Heart right ventricle (tissue), 16 donors: ENCODE measurements around the gene PSG11. TPM values are rescaled to one million over a fixed set of nuclear protein-coding genes. Genes with fewer than 3 reads are reported as not detected.
"Not testable (repeated sequence)": the region's sequence is repeated elsewhere in the genome, so short reads cannot be mapped to it uniquely, and the experiment has no call there.

Source experiments
- ATAC-seq, 8 donors: fragments of 200-7000 bp; cut with Tn5 transposase; one replicate each; pipeline ENCODE4 v1.9.1; 2020; ENCODE audit warnings: mild to moderate bottlenecking in 8 of 8, moderate library complexity in 8 of 8, moderate number of reproducible peaks in 1 of 8
- DNase-seq, 2 donors: peaks; one replicate each; pipeline ENCODE4 v3.0.0-alpha.2; 2020
- H3K27ac ChIP-seq, 10 donors: fragments of 200-600 bp; sonication (generic) in 2 of 10; one replicate each; pipeline versions ENCODE4 v1.5.0 to v1.8.0; 2020 to 2022; ENCODE audit warnings: mild to moderate bottlenecking in 3 of 10
- H3K27me3 ChIP-seq, 7 donors: fragments of 200-600 bp; one replicate each; pipeline ENCODE4 v1.8.0; 2021 to 2022; ENCODE audit warnings: mild to moderate bottlenecking in 2 of 7
- H3K36me3 ChIP-seq, 9 donors: fragments of 200-600 bp; sonication (generic) in 1 of 9; one replicate each; pipeline versions ENCODE4 v1.5.0 to v1.8.0; 2020 to 2022; ENCODE audit warnings: mild to moderate bottlenecking in 2 of 9
- H3K4me1 ChIP-seq, 9 donors: fragments of 200-600 bp; sonication (generic) in 1 of 9; one replicate each; pipeline versions ENCODE4 v1.5.0 to v1.8.0; 2020 to 2022; ENCODE audit warnings: mild to moderate bottlenecking in 4 of 9
- H3K4me3 ChIP-seq, 10 donors: fragments of 200-600 bp; sonication (generic) in 2 of 10; one replicate each; pipeline versions ENCODE4 v1.5.0 to v1.8.0; 2020 to 2022; ENCODE audit warnings: mild to moderate bottlenecking in 7 of 10, moderate library complexity in 2 of 10
- H3K9me3 ChIP-seq, 11 donors: fragments of 200-600 bp in 10 of 11; sonication (generic) in 2 of 11; one replicate each; pipeline versions ENCODE4 v1.5.0 to v1.8.0; 2013 to 2022; ENCODE audit warnings: mild to moderate bottlenecking in 2 of 11, control low read depth in 1 of 11, moderate library complexity in 1 of 11
- WGBS, 2 donors: extraction: QIAGEN DNeasy Blood & Tissue Kit; methylation state at CpG; one replicate each; pipeline ENCODE4 v1.1.7; 2013; ENCODE audit warnings: inconsistent platforms in 1 of 2; 5-methylcytosine and 5-hydroxymethylcytosine counted together
- intact Hi-C, 10 donors: fragments of 100-400 bp; cut with DNase I; formaldehyde crosslinking; loops; one replicate each; pipeline versions ENCODE4 v1.11.1 to v1.14.2; 2022
- long read RNA-seq, 3 donors: library from polyadenylated mRNA; unstranded; transcript quantifications; one replicate each; pipeline ENCODE4 v2.0.0, GENCODE V29; 2020 to 2021
- polyA plus RNA-seq, 2 donors: library from polyadenylated mRNA; stranded (reverse); fragments of 200-250 nt; gene quantifications; one replicate each; pipeline ENCODE4 v1.2.3, GENCODE V29; 2013
- total RNA-seq, 10 donors: library from RNA; stranded (reverse); fragmentation: NEBNext Ultra II Directional in 3 of 10; extraction: Animal tissue kit (Norgen Biotek cat#: 25700) in 3 of 10; gene quantifications; one replicate each; pipeline versions ENCODE4 v1.2.1 to v1.2.4, GENCODE V29; 2021 to 2023
- donor health status: Arrhythmogenic right ventricular cardiomyopathy.
- donor health status: ischemic (EF 13 %, LVEDD 7.1; RV severe dilation, severe dysfunction).
- donor health status: healthy with polysubstance abuse.
- donor health status: DM: no; HTN: yes; CAD: no.
- donor health status: DM: no; HTN: no; CAD: no.
- donor health status: ischemic (EF 25% LVEDD 6.9; RV normal size, moderate dysfunction).
- donor health status: ischemic (EF 25% LVEDD 5.7; RV mildly dilated, moderate dysfunction).
- donor health status: healthy.
- donor health status: DM: yes; HTN: yes; CAD: no.
- donor health status: Ischemic cardiomyopathy.
- donor health status: ischemic (EF 35%, LVEDD 5.7; RV mildly dilated, moderate dysfunction).
- donor health status: nonischemic (EF 11% LVEDD 7.7; RV severe dilation, severe dysfunction).
- donor health status: DM: yes; HTN: yes; CAD: no.
- donor health status: PGD.
- donor health status: ischemic (EF 29% LVEDD 5.4; RV normal size, mild dysfunction).
- donor health status: nonischemic (EF 23%, LVEDD 6.1; RV moderate dilation, normal function).

The PSG11 gene
- total RNA-seq = not detected
- not detected for polyA plus RNA-seq
- long read RNA-seq, donor 1 = 0 reads
- long read RNA-seq, donor 2 = 0 reads
- long read RNA-seq, donor 3 = 0 reads

DNA sequence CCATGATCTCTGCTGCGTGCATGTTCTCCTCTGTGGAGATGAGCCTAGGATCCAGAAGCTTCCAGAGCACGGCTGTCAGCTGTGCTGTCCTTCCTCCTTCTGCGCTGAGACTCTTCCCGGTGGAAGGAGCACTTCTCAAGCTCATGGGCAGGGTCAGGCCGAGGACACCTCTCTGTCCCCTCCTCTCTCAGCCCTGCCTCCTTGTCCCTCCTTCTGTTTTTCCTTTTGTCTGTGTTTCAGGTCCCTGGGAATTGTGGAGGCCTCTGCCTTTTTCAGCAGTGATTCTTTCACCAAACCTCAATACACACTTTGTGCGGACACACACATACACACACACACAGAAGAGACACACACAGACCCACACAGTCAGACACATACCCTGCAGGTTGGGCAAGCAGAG lies at the start of gene PSG11:
TSS of gene PSG11 (minus strand) at position 101 of the 400 bp plus-strand sequence. CDS start at position 4, 97 bp downstream.
- DNase-seq, H3K36me3 ChIP-seq, H3K27me3 ChIP-seq, ATAC-seq, intact Hi-C loops, H3K4me3 ChIP-seq, H3K4me1 ChIP-seq, H3K9me3 ChIP-seq, H3K27ac ChIP-seq: not testable (repeated sequence)
- 75 to 82% methylated on average over 6 of the region's 6 CpGs for WGBS, 2 donors

DNA sequence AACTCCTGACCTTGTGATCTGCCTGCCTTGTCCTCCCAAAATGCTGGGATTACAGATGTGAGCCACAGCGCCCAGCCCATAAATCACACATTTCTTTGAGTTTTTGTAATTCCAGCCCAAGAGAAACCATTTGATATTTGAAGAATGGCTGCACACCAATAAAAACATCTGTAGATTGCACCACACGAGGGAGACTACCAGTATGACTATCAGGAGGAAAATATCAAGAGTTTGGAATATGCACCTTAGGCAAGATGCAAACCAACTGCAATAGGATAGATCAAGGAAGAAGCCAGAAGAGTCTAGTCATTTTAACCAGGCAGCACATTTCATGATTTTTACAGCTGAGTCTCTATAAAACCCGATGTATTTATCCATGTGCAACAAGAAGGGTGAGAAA lies 36.1 kb upstream of the PSG11 start:
- H3K36me3 ChIP-seq, intact Hi-C loops, H3K27me3 ChIP-seq, H3K27ac ChIP-seq, H3K9me3 ChIP-seq, DNase-seq, ATAC-seq, H3K4me1 ChIP-seq, H3K4me3 ChIP-seq: not testable (repeated sequence)
- WGBS, 2 donors = 70% methylated on average over 3 of the region's 3 CpGs

DNA sequence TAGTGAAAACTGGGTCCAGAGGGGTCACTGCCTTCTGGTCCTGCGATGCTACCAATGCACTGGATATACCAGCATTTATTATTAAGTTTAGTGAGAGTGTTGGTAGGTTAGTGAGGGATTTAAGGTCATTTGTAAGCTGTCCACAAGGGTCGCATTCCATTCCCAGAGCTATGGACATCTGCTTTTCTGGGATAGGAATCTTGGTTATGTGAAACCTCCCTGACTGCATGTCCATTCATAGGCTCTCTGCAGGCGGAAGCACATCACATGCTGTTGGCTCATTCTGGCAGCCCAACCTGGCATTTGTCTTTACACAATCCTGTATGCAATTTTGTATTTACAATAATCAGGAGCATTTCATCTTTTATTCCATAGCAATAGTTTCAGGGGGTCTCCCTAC lies 35.1 kb upstream of the PSG11 start:
- H3K36me3 ChIP-seq, H3K9me3 ChIP-seq, ATAC-seq, H3K4me1 ChIP-seq, H3K27me3 ChIP-seq, H3K4me3 ChIP-seq, H3K27ac ChIP-seq, DNase-seq, intact Hi-C loops: not testable (repeated sequence)
- WGBS, 2 donors = 58 to 71% methylated on average over 3 of the region's 3 CpGs

GRCh38 chr19:43060254-43060653 lies 34.0 kb upstream of the PSG11 start:
- peaks cover 0 to 16% (median 0%) of the 10 kb centered on the region in 11 donors for H3K9me3 ChIP-seq
- H3K4me1 ChIP-seq, DNase-seq, ATAC-seq, intact Hi-C loops, H3K36me3 ChIP-seq, H3K27ac ChIP-seq, H3K4me3 ChIP-seq, H3K27me3 ChIP-seq: not testable (repeated sequence)
- 61 to 67% methylated on average over 3 of the region's 3 CpGs for WGBS, 2 donors

- ATAC-seq, H3K4me1 ChIP-seq, H3K27ac ChIP-seq, intact Hi-C loops, H3K4me3 ChIP-seq, H3K27me3 ChIP-seq, DNase-seq, H3K36me3 ChIP-seq: not testable (repeated sequence)
- H3K9me3 ChIP-seq = peaks cover 0 to 16% (median 0%) of the 10 kb centered on the region in 11 donors
- WGBS, 2 donors = 83% methylated on average over 2 of the region's 2 CpGs
These were observed 33.2 kb upstream of the PSG11 start for GRCh38 chr19:43059482-43059881.

- intact Hi-C loops, H3K4me3 ChIP-seq, H3K27me3 ChIP-seq, H3K36me3 ChIP-seq, ATAC-seq, H3K27ac ChIP-seq, H3K4me1 ChIP-seq, DNase-seq: not testable (repeated sequence)
- H3K9me3 ChIP-seq = peaks cover 0 to 16% (median 0%) of the 10 kb centered on the region in 11 donors
- WGBS, 2 donors = 50 to 53% methylated on average over 2 of the region's 2 CpGs
These were observed 32.2 kb upstream of the PSG11 start for GRCh38 chr19:43058440-43058839.

DNA sequence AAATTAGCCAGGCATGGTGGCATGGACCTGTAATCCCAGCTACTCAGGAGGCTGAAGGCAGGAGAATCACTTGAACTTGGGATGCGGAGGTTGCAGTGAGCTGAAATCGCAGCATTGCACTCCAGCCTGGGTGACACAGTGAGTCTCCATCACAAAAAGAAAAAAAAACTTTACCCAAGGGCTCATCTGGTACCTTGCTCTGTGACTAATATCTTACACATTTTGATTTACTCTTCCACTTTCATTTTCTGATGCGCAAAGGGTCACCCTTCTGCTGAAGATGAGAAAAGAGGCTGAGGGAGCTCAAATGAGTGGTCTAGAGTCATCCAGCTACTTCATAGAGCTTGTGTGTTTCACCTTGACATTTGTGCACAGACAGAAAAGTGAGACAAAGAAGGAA lies 21.7 kb upstream of the PSG11 start:
- DNase-seq = not testable (repeated sequence)
- WGBS, 2 donors = 64 to 74% methylated on average over 3 of the region's 3 CpGs

DNA sequence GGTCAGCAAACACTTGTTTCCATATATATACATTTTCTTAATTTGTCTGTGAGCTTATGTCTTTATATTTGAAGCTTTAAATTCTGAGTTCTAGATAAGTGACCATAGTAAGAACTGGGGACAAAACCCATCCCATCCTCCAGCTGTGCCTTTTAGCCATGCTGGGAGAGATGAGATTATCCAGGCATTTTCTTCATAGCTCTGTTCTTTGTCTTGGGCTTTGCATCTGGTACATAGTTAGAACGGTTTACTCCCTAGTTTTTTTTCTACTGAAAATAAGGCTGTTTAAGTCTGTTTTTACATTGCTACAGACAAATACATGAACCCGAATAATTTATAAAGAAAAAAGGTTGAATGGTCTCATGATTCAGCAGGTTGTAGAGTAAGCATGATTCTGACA lies 20.3 kb upstream of the PSG11 start:
- H3K27me3 ChIP-seq, DNase-seq, H3K4me3 ChIP-seq, H3K4me1 ChIP-seq, H3K36me3 ChIP-seq, H3K9me3 ChIP-seq, intact Hi-C loops, H3K27ac ChIP-seq, ATAC-seq: not testable (repeated sequence)
- WGBS, 2 donors = 64 to 67% methylated on average over 2 of the region's 2 CpGs

More for the DNA sequence above, 21.7 kb upstream of the PSG11 start:
- H3K27ac ChIP-seq, H3K27me3 ChIP-seq, H3K4me1 ChIP-seq, H3K4me3 ChIP-seq, H3K9me3 ChIP-seq, intact Hi-C loops, ATAC-seq, H3K36me3 ChIP-seq: not testable (repeated sequence)

- H3K4me1 ChIP-seq, H3K27me3 ChIP-seq, H3K36me3 ChIP-seq, ATAC-seq, DNase-seq, intact Hi-C loops, H3K9me3 ChIP-seq, H3K27ac ChIP-seq, H3K4me3 ChIP-seq: not testable (repeated sequence)
- 61 to 72% methylated on average over 1 of the region's 1 CpG for WGBS, 2 donors
These were observed 17.4 kb upstream of the PSG11 start for GRCh38 chr19:43043492-43044180.
